ENCODE data around the gene SIL1. TPM values are rescaled to one million over a fixed set of nuclear protein-coding genes. Genes with fewer than 3 reads are reported as not detected.

The SIL1 gene
- total RNA-seq, 4 donors from 2014 or later: 17.4 to 122 (median 58.3) TPM

- intact Hi-C loops (cut with DNase I; ENCODE audit: low total_unique reads): no loop called here
- Histone ChIP-seq H3K9me3 (no peaks in the 10 kb centered on the region), H3K4me3 (no peak overlapping the region), H3K36me3 (no peaks in the 10 kb centered on the region), H3K27ac (peak overlapping the region; percentile 88), H3K27me3 (no peaks in the 10 kb centered on the region), H3K4me1 (peaks cover 0 to 7% of the 10 kb centered on the region in 2 donors)
- no peak for DNase-seq
- no peak for TF ChIP-seq CTCF (IDR thresholded peaks at IDR 0.05)
- TF ChIP-seq POLR2A (IDR thresholded peaks at IDR 0.05): no peak
Observed at GRCh38 chr5:139103762-139104161, 94.4 kb downstream of the SIL1 start.

GRCh38 chr5:139100825-139101224 is 97.3 kb downstream of the SIL1 start:
- H3K36me3 ChIP-seq: no peaks in the 10 kb centered on the region
- H3K9me3 ChIP-seq: no peaks in the 10 kb centered on the region
- no peak overlapping the region for H3K27ac ChIP-seq
- intact Hi-C loops (cut with DNase I; ENCODE audit: low total_unique reads): no loop called here
- peaks cover 0 to 2% of the 10 kb centered on the region in 2 donors for H3K4me1 ChIP-seq
- no peak for DNase-seq
- no peak for TF ChIP-seq CTCF (IDR thresholded peaks at IDR 0.05)
- TF ChIP-seq POLR2A (IDR thresholded peaks at IDR 0.05): no peak
- no peak overlapping the region for H3K4me3 ChIP-seq
- H3K27me3 ChIP-seq: no peaks in the 10 kb centered on the region

GRCh38 chr5:139094154-139095131 is 103.7 kb downstream of the SIL1 start:
- intact Hi-C loops (cut with DNase I; ENCODE audit: low total_unique reads): no loop called here
- Histone ChIP-seq H3K27ac (no peak overlapping the region), H3K36me3 (no peaks in the 10 kb centered on the region), H3K4me3 (no peak overlapping the region), H3K9me3 (no peaks in the 10 kb centered on the region), H3K27me3 (no peaks in the 10 kb centered on the region), H3K4me1 (no peaks in the 10 kb centered on the region)
- TF ChIP-seq CTCF (IDR thresholded peaks at IDR 0.05) (no peak), POLR2A (IDR thresholded peaks at IDR 0.05) (no peak)
- no peak for DNase-seq

DNA sequence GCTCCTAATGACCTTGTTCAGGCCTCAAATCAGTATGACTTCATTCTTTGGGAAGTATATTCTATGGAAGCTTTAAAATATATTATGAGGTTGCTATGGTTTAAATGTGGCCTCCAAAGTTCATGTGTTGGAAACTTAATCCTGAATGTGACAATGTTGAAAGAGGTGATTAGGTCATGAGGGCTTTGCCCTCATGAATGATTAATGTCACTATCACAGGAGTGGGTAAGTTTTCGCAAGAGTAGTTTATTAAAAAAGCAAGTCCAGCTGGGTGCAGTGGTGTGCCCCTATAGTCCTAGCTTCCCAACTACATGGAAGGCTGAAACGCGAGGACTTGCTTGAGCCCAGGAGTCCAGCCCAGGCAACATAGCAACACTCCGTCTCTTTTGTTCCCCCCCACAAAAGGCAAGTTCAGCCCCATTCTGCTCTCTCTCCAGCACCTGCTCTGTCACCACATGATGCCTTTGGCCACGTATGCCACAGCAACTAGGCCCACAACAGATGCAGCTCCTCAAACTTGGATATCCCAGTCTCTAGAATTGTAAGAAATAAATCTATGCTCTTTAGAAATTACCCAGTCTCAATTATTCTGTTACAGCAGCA is 105.3 kb downstream of the SIL1 start:
- Histone ChIP-seq H3K27me3 (no peaks in the 10 kb centered on the region), H3K4me3 (no peak overlapping the region), H3K4me1 (no peaks in the 10 kb centered on the region), H3K27ac (no peak overlapping the region), H3K36me3 (no peaks in the 10 kb centered on the region), H3K9me3 (no peaks in the 10 kb centered on the region)
- TF ChIP-seq POLR2A (IDR thresholded peaks at IDR 0.05) (no peak), CTCF (IDR thresholded peaks at IDR 0.05) (no peak)
- DNase-seq: no peak
- intact Hi-C loops (cut with DNase I; ENCODE audit: low total_unique reads): no loop called here

Data from uterus (tissue), 4 donors.